Hindlimb muscle (tissue), 1 donor: ENCODE results near the gene RTP3. TPM values are rescaled to one million over a fixed set of nuclear protein-coding genes. Genes with fewer than 3 reads are reported as not detected.
"Not testable (repeated sequence)": the region's sequence is repeated elsewhere in the genome, so short reads cannot be mapped to it uniquely, and the experiment has no call there.

Source experiments
- DNase-seq: peaks from one replicate; pipeline ENCODE4 v3.0.0-alpha.2; 2013
- polyA plus RNA-seq: library from polyadenylated mRNA; unstranded; fragments of 120-200 nt; gene quantifications from one replicate; pipeline ENCODE4 v1.2.1, GENCODE V29; 2013; ENCODE audit not compliant: insufficient read length

Gene RTP3
- polyA plus RNA-seq, 1 donor: 0.25 TPM

GRCh38 chr3:46491089-46492070 lies 6.4 kb upstream of the RTP3 start:
- DNase-seq: no peak

- no peak for DNase-seq
These were observed 4.8 kb upstream of the RTP3 start for GRCh38 chr3:46492890-46493547.

DNA sequence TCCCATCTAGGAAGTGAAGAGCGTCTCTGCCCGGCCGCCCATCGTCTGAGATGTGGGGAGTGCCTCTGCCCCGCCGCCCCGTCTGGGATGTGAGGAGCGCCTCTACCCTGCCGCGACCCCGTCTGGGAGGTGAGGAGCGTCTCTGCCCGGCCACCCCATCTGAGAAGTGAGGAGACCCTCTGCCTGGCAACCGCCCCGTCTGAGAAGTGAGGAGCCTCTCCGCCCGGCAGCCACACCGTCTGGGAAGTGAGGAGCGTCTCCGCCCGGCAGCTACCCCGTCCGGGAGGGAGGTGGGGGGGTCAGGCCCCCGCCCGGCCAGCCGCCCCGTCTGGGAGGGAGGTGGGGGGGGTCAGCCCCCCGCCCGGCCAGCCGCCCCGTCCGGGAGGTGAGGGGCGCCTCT lies 3.3 kb upstream of the RTP3 start:
- DNase-seq: not testable (repeated sequence)

- DNase-seq: no peak
These were observed 1.8 kb upstream of the RTP3 start for GRCh38 chr3:46495901-46496456.

GRCh38 chr3:46496746-46497555 lies 825 bp upstream of the RTP3 start:
- DNase-seq: no peak

DNA sequence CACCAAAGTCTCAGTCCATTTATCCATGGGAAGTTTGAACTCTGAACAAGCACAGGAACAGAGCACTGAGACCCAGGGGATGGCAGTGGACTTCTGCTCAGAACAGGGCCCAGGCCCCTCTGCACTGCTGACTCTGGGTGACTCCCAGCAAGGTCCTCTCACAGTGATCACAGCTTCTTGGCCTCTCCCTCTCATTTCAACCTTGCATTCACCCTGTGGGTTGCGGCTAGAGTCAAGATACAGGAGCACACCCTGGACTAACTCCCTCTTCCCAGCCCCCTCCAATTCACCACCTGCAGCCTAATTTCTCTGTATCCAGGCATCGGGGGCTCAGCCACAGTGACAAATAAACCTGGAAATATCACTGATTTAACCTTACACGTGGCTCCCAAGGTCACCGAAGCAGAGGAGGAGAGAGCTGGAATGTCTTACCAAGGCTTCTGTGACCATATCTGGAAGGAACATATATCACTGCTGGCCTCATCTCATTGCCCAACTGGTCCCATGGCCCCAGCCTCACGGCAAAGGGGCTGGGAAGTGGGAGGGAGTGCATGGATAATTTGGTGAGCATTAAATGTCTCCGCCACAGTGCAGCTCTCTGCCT lies 1.2 kb downstream of the RTP3 start:
- no peak for DNase-seq

DNA sequence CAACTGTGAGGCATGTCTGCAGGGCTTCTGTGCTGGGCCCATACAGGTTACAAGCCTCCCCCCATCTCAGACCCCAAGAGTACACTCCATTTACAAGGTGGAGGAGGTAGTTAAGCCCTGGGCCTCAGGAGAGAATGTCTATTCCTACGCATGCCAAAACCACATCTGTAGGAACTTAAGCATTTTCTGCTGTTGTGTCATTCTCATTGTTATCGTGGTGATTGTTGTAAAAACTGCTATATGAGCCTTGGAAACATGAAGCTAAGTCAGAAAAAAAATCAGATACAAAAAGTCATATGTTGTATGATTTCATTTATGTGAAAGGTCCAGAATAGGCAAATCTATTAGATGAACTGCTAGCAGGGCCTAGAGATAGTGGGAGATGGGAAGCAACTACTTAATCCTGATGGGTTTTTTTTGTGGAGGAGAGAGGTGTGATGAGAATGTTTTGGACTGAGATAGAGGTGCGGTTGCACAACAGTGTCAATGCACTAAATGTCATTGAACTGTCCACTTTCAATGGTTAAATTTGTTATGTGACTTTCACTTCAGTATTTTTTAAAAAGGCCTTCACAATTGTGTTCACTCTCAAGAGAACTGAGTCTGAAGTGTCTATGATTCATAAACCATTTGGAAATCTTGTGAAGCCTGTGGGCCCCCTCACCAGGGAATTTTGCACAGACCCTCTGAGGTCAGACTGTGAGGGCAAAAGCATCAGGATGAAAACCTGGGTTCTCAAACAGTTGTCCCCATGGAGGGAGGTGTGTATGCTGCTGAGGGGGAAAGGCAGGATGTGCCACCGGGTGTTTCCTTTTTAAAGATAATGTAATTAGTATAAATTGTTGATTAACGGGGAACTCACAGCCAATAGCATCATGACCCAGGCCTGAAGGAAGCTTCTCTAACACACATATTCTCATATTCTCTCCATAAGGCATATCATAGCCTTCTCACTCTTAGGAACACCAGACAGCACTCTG lies 3.2 kb downstream of the RTP3 start:
- DNase-seq: no peak

DNA sequence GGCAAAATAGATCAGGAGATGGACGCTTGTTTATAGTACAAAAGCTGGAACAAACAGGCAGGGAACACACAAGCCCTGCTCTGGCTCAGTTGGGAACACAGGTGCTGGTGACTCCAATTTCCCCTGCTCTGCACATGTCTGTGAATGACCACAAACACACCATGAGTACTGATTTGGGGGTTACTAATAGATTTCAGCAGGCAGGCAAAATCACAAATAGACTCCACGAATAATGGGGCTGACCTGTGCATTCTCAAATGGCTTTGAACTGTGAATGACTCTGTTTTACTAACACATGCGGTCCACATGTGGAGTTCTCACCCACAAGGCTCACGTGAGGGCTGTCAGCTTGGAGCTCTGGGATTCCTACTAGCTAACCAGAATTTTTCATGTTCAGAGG lies 3.9 kb downstream of the RTP3 start:
- no peak for DNase-seq

- DNase-seq: no peak
These were observed 5.6 kb downstream of the RTP3 start for GRCh38 chr3:46503200-46503874.

DNA sequence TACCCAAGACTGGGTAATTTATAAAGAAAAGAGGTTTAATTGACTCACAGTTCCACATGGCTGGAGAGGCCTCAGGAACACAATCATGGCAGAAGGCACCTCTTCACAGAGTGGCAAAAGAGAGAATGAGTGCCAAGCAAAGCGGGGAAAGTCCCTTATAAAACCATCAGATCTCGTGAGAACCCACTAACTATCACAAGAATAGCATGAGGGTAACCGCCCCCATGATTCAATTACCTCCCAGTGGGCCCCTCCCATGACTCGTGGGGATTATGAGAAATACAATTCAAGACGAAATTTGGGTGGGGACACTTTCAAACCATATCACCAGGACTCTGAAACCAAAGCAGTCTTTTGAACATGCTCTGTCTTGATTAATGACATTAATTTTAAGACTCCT lies 7.0 kb downstream of the RTP3 start:
- DNase-seq: no peak

GRCh38 chr3:46505953-46506352 lies 8.2 kb downstream of the RTP3 start:
- DNase-seq: no peak

GRCh38 chr3:46506526-46506925 lies 8.8 kb downstream of the RTP3 start:
- no peak for DNase-seq

DNA sequence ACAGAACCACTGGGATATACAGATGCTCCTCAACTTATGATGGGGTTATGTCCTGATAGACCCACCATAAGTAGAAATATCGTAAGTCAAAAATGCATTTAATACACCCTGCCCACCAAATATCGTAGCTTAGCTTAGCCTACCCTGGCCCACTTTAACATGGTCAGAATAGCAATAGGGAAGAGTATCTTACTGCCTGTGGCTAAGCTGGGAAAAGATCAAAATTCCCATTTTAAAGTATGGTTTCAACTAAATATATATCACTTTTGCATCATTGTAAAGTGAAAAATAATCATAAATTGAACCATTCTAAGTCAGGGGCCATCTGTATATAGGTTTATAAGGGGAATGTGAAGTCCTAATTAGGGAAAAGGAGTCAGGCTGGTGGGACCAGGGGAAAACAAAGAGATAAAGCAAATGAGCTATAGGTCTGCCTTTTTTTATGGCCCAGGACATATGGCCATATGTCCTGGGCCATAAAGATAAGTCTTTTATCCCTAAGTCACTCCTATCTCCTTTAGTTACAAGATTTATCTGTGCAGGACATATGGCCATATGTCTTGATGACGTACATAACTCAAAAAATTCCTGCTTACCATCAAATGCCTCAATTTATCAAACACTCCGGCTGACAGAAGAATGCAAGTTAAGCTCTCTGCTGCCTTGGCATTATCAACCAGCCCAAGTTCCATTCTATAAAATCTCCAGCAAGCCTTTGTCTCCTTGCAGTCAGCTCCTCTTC lies 11.2 kb downstream of the RTP3 start:
- DNase-seq: no peak

GRCh38 chr3:46509661-46510187 lies 11.9 kb downstream of the RTP3 start:
- DNase-seq: no peak

DNA sequence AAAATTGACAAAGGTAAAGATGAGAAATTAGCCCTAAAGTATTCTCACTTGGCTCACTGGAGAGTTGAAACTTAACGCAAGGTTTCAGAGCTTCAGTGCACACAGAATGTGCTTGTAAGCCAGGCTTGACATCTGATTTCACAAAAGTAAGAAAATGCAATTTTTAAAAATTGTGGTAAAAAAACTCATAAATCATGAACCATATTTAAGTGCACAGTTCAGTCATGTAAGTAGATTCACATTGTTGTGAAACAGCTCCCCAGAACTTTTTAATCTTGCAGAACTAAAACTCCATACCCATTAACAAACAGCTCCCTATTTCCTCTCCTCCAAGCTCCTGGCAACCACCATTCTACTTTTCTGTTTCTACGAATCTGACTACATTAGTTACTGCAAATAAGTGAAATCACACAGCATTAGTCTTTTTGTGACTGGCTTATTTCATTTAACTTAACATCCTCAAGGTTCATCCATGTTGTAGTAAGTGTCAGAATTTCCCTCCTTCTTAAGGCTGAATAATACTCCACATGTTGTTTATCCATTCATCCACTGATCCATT lies 14.5 kb downstream of the RTP3 start:
- no peak for DNase-seq

GRCh38 chr3:46516521-46516920 lies 18.7 kb downstream of the RTP3 start:
- no peak for DNase-seq

GRCh38 chr3:46517016-46517783 lies 19.4 kb downstream of the RTP3 start:
- no peak for DNase-seq

GRCh38 chr3:46517784-46518181 lies 20.0 kb downstream of the RTP3 start:
- DNase-seq: no peak
